Cardiac muscle cell (in vitro differentiated cells and primary cell): ENCODE measurements around the gene CD200R1L. TPM values are rescaled to one million over a fixed set of nuclear protein-coding genes. Genes with fewer than 3 reads are reported as not detected.

ENCODE experiments used
- DNase-seq, 2 donors: peaks; one replicate each; pipeline versions ENCODE4 v3.0.0 to v3.0.0-alpha.2; 2010 to 2017; ENCODE audit warnings: low read depth in 1 of 2, low spot score in 1 of 2
- H3K27ac ChIP-seq: fragments of 200-600 bp; sonication (generic); 2 replicates; pipeline ENCODE4 v1.5.1; 2016
- H3K27me3 ChIP-seq: fragments of 200-600 bp; sonication (generic); 2 replicates; pipeline ENCODE4 v1.6.0; 2016; ENCODE audit warnings: control low read depth
- H3K36me3 ChIP-seq: fragments of 200-600 bp; sonication (generic); 2 replicates; pipeline ENCODE4 v1.5.1; 2016; ENCODE audit warnings: control low read depth
- H3K4me1 ChIP-seq: fragments of 200-600 bp; sonication (generic); 2 replicates; pipeline ENCODE4 v1.8.1; 2017; ENCODE audit warnings: low read depth, mild to moderate bottlenecking, mixed run types
- H3K4me3 ChIP-seq: fragments of 200-600 bp; sonication (generic); 2 replicates; pipeline ENCODE4 v1.5.1; 2016; ENCODE audit warnings: mild to moderate bottlenecking
- H3K9me3 ChIP-seq: fragments of 200-600 bp; sonication (generic); 2 replicates; pipeline ENCODE4 v1.5.1; 2017; ENCODE audit warnings: low read depth, mild to moderate bottlenecking, control low read depth
- CTCF ChIP-seq: IDR thresholded peaks from 2 replicates; pipeline ENCODE4 v1.5.1; 2012; ENCODE audit warnings: low read depth, mild to moderate bottlenecking, low read length
- polyA plus RNA-seq: library from polyadenylated mRNA; unstranded; fragments of >200 nt; fragmentation: Nextera tagmentation; extraction: Ambion mirVana; gene quantifications from 2 replicates; pipeline ENCODE4 v1.2.1, GENCODE V29; 2016
- total RNA-seq: library from RNA; depleted of rRNA; stranded (reverse); fragments of >200 nt; gene quantifications from 2 replicates; pipeline ENCODE4 v1.2.3, GENCODE V29; 2016

CD200R1L gene
- total and polyA plus RNA-seq, 2 experiments from 2014 or later = not detected

DNA sequence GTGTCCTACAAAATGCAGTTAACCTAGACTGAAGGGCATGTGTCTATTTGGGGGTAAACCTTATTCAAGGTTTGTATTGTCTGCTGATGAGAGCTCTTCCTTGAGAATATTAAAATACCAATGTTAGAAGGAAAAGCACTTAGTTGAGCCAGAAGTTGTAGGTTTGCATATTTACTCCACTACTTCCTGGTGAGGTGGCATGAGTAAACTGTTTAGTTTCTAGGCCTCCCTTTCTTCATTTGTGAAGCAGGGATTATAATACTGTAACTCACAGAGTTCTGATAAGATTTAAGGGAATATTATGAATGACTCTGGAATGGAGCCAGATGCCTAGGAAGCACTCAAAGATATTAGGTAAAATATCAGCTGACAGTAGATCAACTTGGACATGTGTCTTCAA is 46.7 kb downstream of the CD200R1L start:
- Histone ChIP-seq H3K4me1 (peaks cover 2% of the 10 kb centered on the region), H3K4me3 (no peak overlapping the region), H3K36me3 (no peaks in the 10 kb centered on the region), H3K27me3 (no peaks in the 10 kb centered on the region), H3K27ac (no peak overlapping the region), H3K9me3 (no peaks in the 10 kb centered on the region)
- DNase-seq = no peak
- TF ChIP-seq CTCF = no peak

DNA sequence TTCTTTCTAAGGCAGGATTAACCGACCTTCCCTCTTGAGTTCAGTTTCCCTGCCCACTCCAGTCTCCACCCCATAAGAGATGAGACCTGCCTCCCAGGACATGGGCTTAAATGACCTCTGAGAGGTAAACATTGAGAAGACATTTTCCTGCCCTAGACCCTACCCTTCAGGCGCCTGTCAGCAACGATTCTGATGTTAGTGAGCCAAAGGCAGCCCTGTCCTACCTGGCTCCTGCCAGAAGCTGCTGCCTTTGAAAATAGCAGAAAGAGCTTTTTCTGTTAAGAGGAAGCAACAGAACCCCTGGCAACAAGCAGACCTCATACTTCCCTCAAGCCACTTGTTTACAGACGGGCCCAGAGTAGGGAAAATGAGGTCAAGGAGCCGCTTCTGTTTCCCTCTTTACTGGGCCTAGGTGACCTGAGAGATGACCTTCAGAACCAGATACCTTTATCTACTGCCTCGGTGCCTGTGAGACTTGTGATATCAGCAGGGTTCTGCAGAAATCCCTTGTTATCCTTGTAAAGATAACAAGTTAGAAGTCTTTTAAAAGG is 52.0 kb downstream of the CD200R1L start:
- Histone ChIP-seq H3K27me3 (no peaks in the 10 kb centered on the region), H3K36me3 (no peaks in the 10 kb centered on the region), H3K27ac (no peak overlapping the region), H3K4me1 (peaks cover 21% of the 10 kb centered on the region), H3K4me3 (no peak overlapping the region), H3K9me3 (no peaks in the 10 kb centered on the region)
- TF ChIP-seq CTCF = no peak
- DNase-seq = peak in 1 of 2 donors; percentile 17

DNA sequence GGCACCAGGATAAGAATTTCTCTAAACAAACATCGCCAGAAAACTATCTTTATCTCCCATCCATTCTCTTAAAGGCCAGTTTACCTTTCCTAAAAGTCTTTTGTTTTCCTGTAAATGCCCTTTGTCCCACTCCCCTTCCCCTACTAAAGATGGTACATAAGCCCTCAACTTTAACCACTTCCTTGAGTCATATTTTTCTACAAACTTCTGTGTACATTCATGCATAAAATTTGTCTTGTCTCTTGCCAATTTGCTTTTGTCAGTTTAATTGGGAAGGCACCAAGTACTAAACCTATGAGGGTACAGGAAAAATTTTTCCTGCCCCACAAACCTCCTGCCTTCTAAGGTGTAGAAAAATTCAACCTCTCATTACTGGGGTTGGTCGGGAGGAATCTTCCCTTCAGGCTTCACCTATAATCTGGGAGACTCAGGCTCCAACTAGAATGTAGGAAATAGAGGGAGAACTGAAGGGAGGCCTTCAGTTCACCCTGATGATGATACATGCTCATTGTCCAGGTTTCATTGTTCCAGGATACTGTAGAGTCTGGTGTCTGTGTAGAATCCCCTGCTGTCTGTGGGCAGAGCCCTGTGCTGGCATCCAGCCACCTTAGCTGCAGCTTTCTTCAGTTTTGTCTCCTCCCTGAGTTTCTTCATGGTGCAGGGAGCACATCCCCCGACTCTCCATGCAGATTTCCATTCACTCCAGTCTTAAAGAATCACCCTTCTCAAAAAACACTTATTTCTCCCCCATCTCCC is 53.2 kb downstream of the CD200R1L start:
- no peaks in the 10 kb centered on the region for H3K9me3 ChIP-seq
- TF ChIP-seq CTCF = no peak
- H3K27me3 ChIP-seq = no peaks in the 10 kb centered on the region
- H3K27ac ChIP-seq = no peak overlapping the region
- peaks cover 21% of the 10 kb centered on the region for H3K4me1 ChIP-seq
- DNase-seq = peak in 1 of 2 donors; percentile 63
- H3K36me3 ChIP-seq = no peaks in the 10 kb centered on the region
- H3K4me3 ChIP-seq = no peak overlapping the region

- H3K9me3 ChIP-seq = no peaks in the 10 kb centered on the region
- no peak overlapping the region for H3K4me3 ChIP-seq
- no peaks in the 10 kb centered on the region for H3K27me3 ChIP-seq
- H3K27ac ChIP-seq = no peak overlapping the region
- no peak for DNase-seq
- no peaks in the 10 kb centered on the region for H3K36me3 ChIP-seq
- peaks cover 24% of the 10 kb centered on the region for H3K4me1 ChIP-seq
- no peak for TF ChIP-seq CTCF
Observed at GRCh38 chr3:112791736-112792135, 54.9 kb downstream of the CD200R1L start.

DNA sequence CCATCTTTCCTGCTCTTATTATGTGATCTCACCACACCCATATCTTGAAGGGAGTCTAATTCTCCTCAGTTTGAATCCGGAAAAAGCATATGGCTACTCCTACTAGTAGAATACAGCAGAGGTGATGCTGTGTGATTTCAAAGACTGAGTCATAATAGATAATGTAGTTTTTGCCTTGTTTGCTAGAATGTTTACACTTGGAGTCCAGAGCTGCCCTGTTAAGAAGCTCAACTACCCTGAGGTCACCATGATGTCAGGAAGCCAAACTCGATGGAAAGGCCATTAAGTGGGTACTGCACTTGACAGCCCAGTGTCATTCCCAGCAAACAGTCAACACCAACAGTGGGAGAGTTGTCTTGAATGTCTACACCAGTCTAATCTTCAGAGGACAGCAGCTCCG is 56.9 kb downstream of the CD200R1L start:
- no peak overlapping the region for H3K27ac ChIP-seq
- no peak for TF ChIP-seq CTCF
- H3K27me3 ChIP-seq = no peaks in the 10 kb centered on the region
- no peak overlapping the region for H3K4me3 ChIP-seq
- no peak for DNase-seq
- no peaks in the 10 kb centered on the region for H3K9me3 ChIP-seq
- H3K4me1 ChIP-seq = peaks cover 34% of the 10 kb centered on the region
- H3K36me3 ChIP-seq = no peaks in the 10 kb centered on the region
